ENCODE data around the gene TRAK2. TPM values are rescaled to one million over a fixed set of nuclear protein-coding genes. Genes with fewer than 3 reads are reported as not detected.

The TRAK2 gene
- total and polyA plus RNA-seq, 2 donors (not counting 1 experiment from before 2014, with no cell fraction given), result 16.9 to 21.6 TPM

GRCh38 chr2:201432621-201433393, 18.5 kb downstream of the TRAK2 start:
- H4K20me1 ChIP-seq (ENCODE audit: control insufficient read depth, insufficient read depth, low read length, poor library complexity, severe bottlenecking), result peaks cover 40% of the 10 kb centered on the region
- intact Hi-C loops (cut with micrococcal nuclease), result no loop called here
- POLR2A ChIA-PET, result no interaction called here
- H3K4me3 Mint-ChIP-seq, result no peak overlapping the region
- no peaks in the 10 kb centered on the region for H3K9me3 Mint-ChIP-seq (ENCODE audit: insufficient read depth)
- peaks cover 79% of the 10 kb centered on the region for H3K79me2 ChIP-seq (ENCODE audit: control insufficient read depth, insufficient read depth, low read length)
- H3K4me1 ChIP-seq (ENCODE audit: control insufficient read depth in 2 of 2, insufficient read depth in 2 of 2, low read length in 2 of 2), result peaks cover 17 to 22% of the 10 kb centered on the region in 2 donors
- no peak overlapping the region for H3K27ac Mint-ChIP-seq
- H3K4me3 ChIP-seq (ENCODE audit: control extremely low read depth in 1 of 5, extremely low read depth in 1 of 5, insufficient read depth in 1 of 5, low read depth in 2 of 5, low read length in 4 of 5), result no peak overlapping the region
- H3K4me2 ChIP-seq (replicated peaks; ENCODE audit: low read depth, low read length, poor library complexity, severe bottlenecking), result peak overlapping the region; percentile 42
- H3K9me3 ChIP-seq (ENCODE audit: control extremely low read depth in 1 of 3, control insufficient read depth in 2 of 3, insufficient read depth in 1 of 3, low read length in 2 of 3), result no peaks in the 10 kb centered on the region
- H3K9ac ChIP-seq (ENCODE audit: low read length), result no peak overlapping the region
- ATAC-seq (ENCODE audit: low read depth) (no peak), DNase-seq (no peak)
- 100% methylated on average over 1 of the region's 5 CpGs for WGBS (ENCODE audit: insufficient coverage)
- H3K27ac ChIP-seq (ENCODE audit: low read length in 2 of 2), result peak overlapping the region in 1 of 2 donors; percentile 58
- H3K27me3 ChIP-seq (replicated peaks in 1 of 4; ENCODE audit: control extremely low read depth in 1 of 4, control insufficient read depth in 3 of 4, insufficient read depth in 4 of 4, low read length in 3 of 4), result no peaks in the 10 kb centered on the region
- TF ChIP-seq CTCF (IDR thresholded peaks at IDR 0.05), result no peak
- no peak for TF ChIP-seq EZH2 (IDR thresholded peaks at IDR 0.05; ENCODE audit: borderline replicate concordance, insufficient read depth, low read depth, low read length, poor library complexity, severe bottlenecking)
- peaks cover 38% of the 10 kb centered on the region for H3K4me1 Mint-ChIP-seq
- CTCF ChIA-PET, result interaction anchor here (0.5 kb wide), 1 partner anchor 186 kb away, joined by 3 read pairs; no protein-coding TSS in a partner anchor
- H3K27me3 Mint-ChIP-seq, result no peaks in the 10 kb centered on the region
- peaks cover 0 to 4% of the 10 kb centered on the region in 2 experiments for H3K36me3 ChIP-seq (replicated peaks in 1 of 2; ENCODE audit: control extremely low read depth in 1 of 2, control insufficient read depth in 1 of 2, extremely low read depth in 1 of 2, insufficient read depth in 2 of 2, low read length in 1 of 2)
- H2AFZ ChIP-seq (ENCODE audit: insufficient read depth, low read depth, low read length, poor library complexity, severe bottlenecking), result no peak overlapping the region

DNA sequence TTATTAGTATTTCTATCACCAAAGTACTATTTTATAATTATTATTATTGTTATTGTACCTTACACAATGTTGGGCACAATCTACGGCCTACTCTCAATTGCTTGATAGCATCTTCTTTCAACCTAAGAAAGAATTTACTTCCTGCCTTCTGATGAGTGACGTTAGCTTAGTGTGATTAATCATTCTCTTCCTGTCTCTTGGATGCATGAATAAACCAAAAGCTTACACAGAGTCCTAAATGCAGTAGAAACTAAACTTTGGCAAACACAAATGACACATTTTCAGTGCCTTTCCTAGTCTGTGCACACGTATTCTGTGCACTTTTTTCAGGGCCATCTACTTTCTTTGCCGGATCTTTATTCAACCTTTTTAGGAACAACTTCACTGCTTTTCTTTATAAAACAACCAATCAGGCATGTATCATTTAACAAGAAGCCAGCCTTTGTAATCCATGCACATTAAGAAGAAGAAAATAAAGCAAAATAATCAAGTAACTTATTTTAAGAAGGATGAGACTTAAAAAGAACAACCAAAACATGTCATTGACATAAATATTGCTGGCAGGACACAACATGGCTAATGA, 19.1 kb downstream of the TRAK2 start:
- Mint-ChIP-seq H3K4me3 (peak overlapping the region; percentile 38), H3K4me1 (peaks cover 37% of the 10 kb centered on the region), H3K27me3 (no peaks in the 10 kb centered on the region), H3K27ac (peak overlapping the region; percentile 62), H3K9me3 (ENCODE audit: insufficient read depth) (no peaks in the 10 kb centered on the region)
- ChIA-PET POLR2A (no interaction called here), CTCF (no interaction called here)
- Histone ChIP-seq H3K9ac (ENCODE audit: low read length) (no peak overlapping the region), H4K20me1 (ENCODE audit: control insufficient read depth, insufficient read depth, low read length, poor library complexity, severe bottlenecking) (peaks cover 36% of the 10 kb centered on the region), H2AFZ (ENCODE audit: insufficient read depth, low read depth, low read length, poor library complexity, severe bottlenecking) (no peak overlapping the region), H3K27me3 (replicated peaks in 1 of 4; ENCODE audit: control extremely low read depth in 1 of 4, control insufficient read depth in 3 of 4, insufficient read depth in 4 of 4, low read length in 3 of 4) (no peaks in the 10 kb centered on the region), H3K4me3 (ENCODE audit: control extremely low read depth in 1 of 5, extremely low read depth in 1 of 5, insufficient read depth in 1 of 5, low read depth in 2 of 5, low read length in 4 of 5) (no peak overlapping the region), H3K27ac (ENCODE audit: low read length in 2 of 2) (peak overlapping the region in 1 of 2 donors; percentile 58), H3K4me1 (ENCODE audit: control insufficient read depth in 2 of 2, insufficient read depth in 2 of 2, low read length in 2 of 2) (peaks cover 17 to 22% of the 10 kb centered on the region in 2 donors), H3K36me3 (replicated peaks in 1 of 2; ENCODE audit: control extremely low read depth in 1 of 2, control insufficient read depth in 1 of 2, extremely low read depth in 1 of 2, insufficient read depth in 2 of 2, low read length in 1 of 2) (peaks cover 0 to 4% of the 10 kb centered on the region in 2 experiments), H3K79me2 (ENCODE audit: control insufficient read depth, insufficient read depth, low read length) (peaks cover 75% of the 10 kb centered on the region), H3K4me2 (replicated peaks; ENCODE audit: low read depth, low read length, poor library complexity, severe bottlenecking) (peak overlapping the region; percentile 42), H3K9me3 (ENCODE audit: control extremely low read depth in 1 of 3, control insufficient read depth in 2 of 3, insufficient read depth in 1 of 3, low read length in 2 of 3) (no peaks in the 10 kb centered on the region)
- WGBS (ENCODE audit: insufficient coverage), result no CpG with 5 or more reads among the region's 4 CpGs
- DNase-seq (no peak), ATAC-seq (ENCODE audit: low read depth) (peak; percentile 51)
- TF ChIP-seq EZH2 (IDR thresholded peaks at IDR 0.05; ENCODE audit: borderline replicate concordance, insufficient read depth, low read depth, low read length, poor library complexity, severe bottlenecking) (no peak), CTCF (IDR thresholded peaks at IDR 0.05) (no peak)
- intact Hi-C loops (cut with micrococcal nuclease), result no loop called here

All from B cell (primary cell).